WTC11 (cell line): ENCODE results near the gene PITPNC1. TPM values are rescaled to one million over a fixed set of nuclear protein-coding genes. Genes with fewer than 3 reads are reported as not detected.

ENCODE experiments used
- ATAC-seq: fragments of 200-7000 bp; cut with Tn5 transposase; 2 replicates; pipeline ENCODE4 v1.10.0; 2021; ENCODE audit warnings: mild to moderate bottlenecking, moderate library complexity
- CTCF ChIA-PET: fragments of 300-600 bp; sonication (Branson Sonifier 250); formaldehyde crosslinking; loops from one replicate; lab custom pipeline; 2021; ENCODE audit warnings: antibody characterized with exemption; lab: Charles Lee
- POLR2A ChIA-PET: fragments of 350-600 bp; sonication (Branson Sonifier 250); formaldehyde crosslinking; loops from one replicate; lab custom pipeline; 2021; ENCODE audit warnings: antibody characterized with exemption; lab: Charles Lee
- DNase-seq: peaks from one replicate; pipeline ENCODE4 v3.0.0; 2021; ENCODE audit warnings: low spot score
- H3K27ac Mint-ChIP-seq: 2 replicates; pipeline ENCODE4 v1.8.0; 2021; ENCODE audit warnings: mixed read lengths
- H3K27me3 Mint-ChIP-seq: 2 replicates; pipeline ENCODE4 v1.8.0; 2021; ENCODE audit warnings: low read depth, mild to moderate bottlenecking, moderate library complexity, mixed read lengths
- H3K36me3 Mint-ChIP-seq: 2 replicates; pipeline ENCODE4 v1.8.0; 2021; ENCODE audit warnings: mixed read lengths
- H3K4me1 Mint-ChIP-seq: 2 replicates; pipeline ENCODE4 v1.8.0; 2022; ENCODE audit warnings: mixed read lengths
- H3K4me3 Mint-ChIP-seq: 2 replicates; pipeline ENCODE4 v1.8.0; 2021; ENCODE audit warnings: mild to moderate bottlenecking, moderate library complexity, mixed read lengths
- H3K9me3 Mint-ChIP-seq: 2 replicates; pipeline ENCODE4 v1.8.0; 2021; ENCODE audit warnings: mixed read lengths
- ARID4B ChIP-seq: sonication (generic); formaldehyde crosslinking; IDR thresholded peaks from 2 replicates; pipeline ENCODE4 v1.8.0; 2023; ENCODE audit warnings: missing genetic modification reagents, mild to moderate bottlenecking, borderline replicate concordance
- ATF3 ChIP-seq: sonication (generic); formaldehyde crosslinking; conservative IDR thresholded peaks from 2 replicates; pipeline ENCODE4 v1.8.1; 2022; ENCODE audit warnings: mild to moderate bottlenecking, missing genetic modification reagents
- CBFB ChIP-seq: sonication (generic); formaldehyde crosslinking; IDR thresholded peaks from 2 replicates; pipeline ENCODE4 v1.8.1; 2022; ENCODE audit warnings: mild to moderate bottlenecking, low read depth, missing genetic modification reagents
- CREM ChIP-seq: sonication (generic); formaldehyde crosslinking; IDR thresholded peaks from 2 replicates; pipeline ENCODE4 v1.8.1; 2022; ENCODE audit warnings: mild to moderate bottlenecking, missing genetic modification reagents, moderate library complexity
- CTCF ChIP-seq: fragments of 200-600 bp; IDR thresholded peaks from 2 replicates; pipeline ENCODE4 v1.8.0; 2022; ENCODE audit warnings: antibody characterized with exemption
- ETV6 ChIP-seq: sonication (generic); formaldehyde crosslinking; IDR thresholded peaks from 2 replicates; pipeline ENCODE4 v1.8.1; 2022; ENCODE audit warnings: mild to moderate bottlenecking, missing genetic modification reagents
- FOXP1 ChIP-seq: sonication (generic); formaldehyde crosslinking; IDR thresholded peaks from 2 replicates; pipeline ENCODE4 v1.8.0; 2022; ENCODE audit warnings: missing genetic modification reagents, mild to moderate bottlenecking, moderate library complexity, borderline replicate concordance
- GRHL2 ChIP-seq: fragments of 250-450 bp; sonication (Bioruptor Pico); IDR thresholded peaks from 2 replicates; pipeline ENCODE4 v1.8.0; 2022; ENCODE audit warnings: mild to moderate bottlenecking, moderate library complexity; ENCODE audit not compliant: insufficient replicate concordance, severe bottlenecking
- GTF2I ChIP-seq: fragments of 250-450 bp; sonication (Bioruptor Pico); conservative IDR thresholded peaks from 2 replicates; pipeline ENCODE4 v1.4.0; 2021; ENCODE audit warnings: mild to moderate bottlenecking
- JUN ChIP-seq: sonication (generic); formaldehyde crosslinking; IDR thresholded peaks from 2 replicates; pipeline ENCODE4 v1.8.0; 2023; ENCODE audit warnings: mild to moderate bottlenecking, missing genetic modification reagents
- NFE2L1 ChIP-seq: sonication (generic); formaldehyde crosslinking; IDR thresholded peaks from 2 replicates; pipeline ENCODE4 v1.8.1; 2023; ENCODE audit warnings: missing genetic modification reagents
- NR2C2 ChIP-seq: sonication (generic); formaldehyde crosslinking; IDR thresholded peaks from 2 replicates; pipeline ENCODE4 v1.8.0; 2022; ENCODE audit warnings: mild to moderate bottlenecking, missing genetic modification reagents
- PRDM15 ChIP-seq: sonication (generic); formaldehyde crosslinking; IDR thresholded peaks from 2 replicates; pipeline ENCODE4 v1.8.0; 2022; ENCODE audit warnings: missing genetic modification reagents
- SMAD4 ChIP-seq: sonication (generic); formaldehyde crosslinking; IDR thresholded peaks from 2 replicates; pipeline ENCODE4 v1.8.0; 2022; ENCODE audit warnings: mild to moderate bottlenecking, missing genetic modification reagents
- SP1 ChIP-seq: sonication (generic); formaldehyde crosslinking; conservative IDR thresholded peaks from 2 replicates; pipeline ENCODE4 v1.8.1; 2022; ENCODE audit warnings: missing genetic modification reagents
- USF1 ChIP-seq: sonication (generic); formaldehyde crosslinking; IDR thresholded peaks from 2 replicates; pipeline ENCODE4 v1.8.0; 2022; ENCODE audit warnings: mild to moderate bottlenecking, missing genetic modification reagents
- ZBTB21 ChIP-seq: sonication (generic); formaldehyde crosslinking; IDR thresholded peaks from 2 replicates; pipeline ENCODE4 v1.8.1; 2023; ENCODE audit warnings: mild to moderate bottlenecking, missing genetic modification reagents, borderline replicate concordance
- ZNF219 ChIP-seq: sonication (generic); formaldehyde crosslinking; IDR thresholded peaks from 2 replicates; pipeline ENCODE4 v1.8.0; 2023; ENCODE audit warnings: missing genetic modification reagents, mild to moderate bottlenecking, borderline replicate concordance
- ZNF232 ChIP-seq: sonication (generic); formaldehyde crosslinking; IDR thresholded peaks from 2 replicates; pipeline ENCODE4 v1.8.0; 2022; ENCODE audit warnings: mild to moderate bottlenecking, missing genetic modification reagents
- ZNF396 ChIP-seq: fragments of 250-450 bp; sonication (Bioruptor Pico); IDR thresholded peaks from 2 replicates; pipeline ENCODE4 v1.8.0; 2021; ENCODE audit warnings: mild to moderate bottlenecking, moderate library complexity, borderline replicate concordance
- total RNA-seq: library from RNA; stranded (reverse); gene quantifications from 3 replicates; pipeline ENCODE4 v1.2.3, GENCODE V29; 2021

PITPNC1 gene
- total RNA-seq, 1 experiment from 2014 or later = 39.8 TPM

GRCh38 chr17:67717624-67718324, 340.7 kb downstream of the PITPNC1 start, which contains the start of gene NOL11 (continued):
- TF ChIP-seq PRDM15 (CRISPR knock-in tag) (no peak), ARID4B (CRISPR knock-in tag) (peak; percentile 92), SMAD4 (no peak), CBFB (CRISPR knock-in tag) (peak; percentile 70; the same call in 1 of the 2 replicates), NFE2L1 (CRISPR knock-in tag) (peak; percentile 12; the same call in 1 of the 2 replicates), GTF2I (CRISPR knock-in tag) (no peak), SP1 (CRISPR knock-in tag) (peak; percentile 93), CREM (peak; percentile 75), ETV6 (peak; percentile 90; the same call in 1 of the 2 replicates), CTCF (peak; percentile 43; the same call in 1 of the 2 replicates), FOXP1 (peak; percentile 65; the same call in 1 of the 2 replicates), JUN (CRISPR knock-in tag) (no peak)

- H3K9me3 Mint-ChIP-seq = peaks cover under 1% of the 10 kb centered on the region
- peak overlapping the region; percentile 100 for H3K27ac Mint-ChIP-seq
- ChIA-PET POLR2A (interaction anchor here (0.6 to 2.0 kb wide), 2 partner anchors 11 to 302 kb away, joined by 3 to 5 read pairs; no protein-coding TSS in a partner anchor), CTCF (interaction anchor here (0.6 to 1.5 kb wide), 10 partner anchors 12 to 353 kb away, joined by 3 to 6 read pairs (median 4); partner anchors contain the start of gene BPTF)
- peak overlapping the region; percentile 100 for H3K4me3 Mint-ChIP-seq
- peaks cover 29% of the 10 kb centered on the region for H3K36me3 Mint-ChIP-seq
- no peak; the same call in 1 of the 2 replicates for ATAC-seq
- DNase-seq = no peak
- peaks cover 11% of the 10 kb centered on the region for H3K4me1 Mint-ChIP-seq
- H3K27me3 Mint-ChIP-seq = no peaks in the 10 kb centered on the region
- TF ChIP-seq USF1 = no peak
- no peak for TF ChIP-seq ATF3
- no peak for TF ChIP-seq ZBTB21 (CRISPR knock-in tag)
- TF ChIP-seq ZNF396 (CRISPR knock-in tag) = no peak
- no peak for TF ChIP-seq GRHL2 (CRISPR knock-in tag)
- no peak for TF ChIP-seq CTCF
- TF ChIP-seq ZNF232 (CRISPR knock-in tag) = no peak
- no peak for TF ChIP-seq ZNF219
- no peak for TF ChIP-seq NR2C2 (CRISPR knock-in tag)
- TF ChIP-seq ETV6 = no peak
Observed at GRCh38 chr17:67718325-67718941, 341.4 kb downstream of the PITPNC1 start.
